H1 (cell line): ENCODE measurements around the gene CNOT2. TPM values are rescaled to one million over a fixed set of nuclear protein-coding genes. Genes with fewer than 3 reads are reported as not detected.

Source experiments
- CTCF ChIA-PET: fragments of 300-600 bp; sonication (Branson Sonifier 250); formaldehyde crosslinking; loops from one replicate; lab custom pipeline; 2021; ENCODE audit not compliant: partially characterized antibody; lab: Charles Lee
- POLR2A ChIA-PET: fragments of 300-600 bp; sonication (Branson Sonifier 250); formaldehyde crosslinking; loops from one replicate; lab custom pipeline; 2021; ENCODE audit warnings: inconsistent platforms; ENCODE audit not compliant: partially characterized antibody; lab: Charles Lee
- DNase-seq, 2 experiments: peaks; one replicate each; pipeline versions ENCODE4 v3.0.0 to v3.0.0-alpha.2; 2010 to 2022; ENCODE audit warnings: low spot score in 2 of 2, low read depth in 1 of 2, mixed read lengths in 1 of 2
- FAIRE-seq: peaks from 2 replicates; lab custom pipeline; 2011; peaks lifted over from hg19 to GRCh38; lab: Jason Lieb, UNC
- H2AFZ ChIP-seq: 2 replicates; pipeline ENCODE4 v1.8.1; 2012; ENCODE audit warnings: low read length, inconsistent platforms
- H2AK5ac ChIP-seq: 2 replicates; pipeline ENCODE4 v1.6.1; 2013; ENCODE audit warnings: low read depth, low read length
- H2BK120ac ChIP-seq: replicated peaks from 2 replicates; pipeline ENCODE3; 2013; ENCODE audit warnings: low read depth, low read length, inconsistent platforms
- H2BK12ac ChIP-seq: 2 replicates; pipeline ENCODE4 v1.6.1; 2013; ENCODE audit warnings: low read depth, low read length
- H2BK15ac ChIP-seq: 2 replicates; pipeline ENCODE4 v1.6.1; 2013; ENCODE audit warnings: low read length
- H2BK20ac ChIP-seq: 2 replicates; pipeline ENCODE4 v1.6.1; 2013; ENCODE audit warnings: low read length
- H2BK5ac ChIP-seq: 2 replicates; pipeline ENCODE4 v1.6.1; 2013; ENCODE audit warnings: low read depth, low read length
- H3K14ac ChIP-seq: 2 replicates; pipeline ENCODE4 v1.6.1; 2013; ENCODE audit warnings: inconsistent platforms; ENCODE audit not compliant: insufficient read length
- H3K18ac ChIP-seq: 2 replicates; pipeline ENCODE4 v1.6.1; 2013; ENCODE audit warnings: low read length; ENCODE audit errors: extremely low read depth
- H3K23ac ChIP-seq: 2 replicates; pipeline ENCODE4 v1.6.1; 2013; ENCODE audit warnings: inconsistent platforms; ENCODE audit not compliant: insufficient read length
- H3K23me2 ChIP-seq: 2 replicates; pipeline ENCODE4 v1.6.1; 2013; ENCODE audit warnings: low read depth, low read length
- H3K27ac ChIP-seq: 2 replicates; pipeline ENCODE4 v1.6.1; 2011; ENCODE audit warnings: low read depth, low read length, inconsistent platforms
- H3K27me3 ChIP-seq, 4 experiments: replicated peaks in 1 of 4; 1 replicate in 1 of 4; 2 replicates in 3 of 4; pipeline versions ENCODE4 v1.6.1 to v1.8.1; 2011 to 2013; ENCODE audit warnings: low read length in 3 of 4, mild to moderate bottlenecking in 3 of 4, inconsistent platforms in 2 of 4, mixed read lengths in 2 of 4, moderate library complexity in 1 of 4; ENCODE audit not compliant: control insufficient read depth in 3 of 4, insufficient read depth in 3 of 4; ENCODE audit errors: extremely low read depth in 1 of 4
- H3K36me3 ChIP-seq, 4 experiments: 2 replicates each; pipeline versions ENCODE4 v1.6.1 to v1.8.1; 2011 to 2013; ENCODE audit warnings: mild to moderate bottlenecking in 4 of 4, low read length in 3 of 4, moderate library complexity in 2 of 4, control low read depth in 1 of 4, inconsistent platforms in 1 of 4; ENCODE audit not compliant: insufficient read depth in 4 of 4, control insufficient read depth in 2 of 4
- H3K4ac ChIP-seq: replicated peaks from 2 replicates; pipeline ENCODE3; 2013; ENCODE audit warnings: low read length, low read depth, mixed read lengths, inconsistent platforms; ENCODE audit not compliant: insufficient read length
- H3K4me1 ChIP-seq, 4 experiments: replicated peaks in 1 of 4; 1 replicate in 1 of 4; 2 replicates in 3 of 4; pipeline versions ENCODE4 v1.6.1 to v1.8.1; 2011 to 2013; ENCODE audit warnings: low read length in 3 of 4, inconsistent platforms in 2 of 4, mixed read lengths in 1 of 4; ENCODE audit not compliant: insufficient read depth in 4 of 4, control insufficient read depth in 3 of 4
- H3K4me2 ChIP-seq, 2 experiments: 2 replicates each; pipeline versions ENCODE4 v1.6.1 to v1.8.1; 2011 to 2013; ENCODE audit warnings: low read depth in 2 of 2, low read length in 2 of 2, control low read depth in 1 of 2, inconsistent platforms in 1 of 2, mild to moderate bottlenecking in 1 of 2; ENCODE audit not compliant: insufficient read depth in 1 of 2
- H3K4me3 ChIP-seq, 4 experiments: fragments of 200-600, 300-600 bp in 1 of 4; sonication (generic), shearing (Covaris generic), sonication (Bioruptor Twin) in 1 of 4; 2 replicates each; pipeline versions ENCODE4 v1.5.1 to v1.8.1; 2011 to 2016; ENCODE audit warnings: low read length in 4 of 4, low read depth in 3 of 4, control low read depth in 2 of 4, inconsistent platforms in 2 of 4, mild to moderate bottlenecking in 2 of 4, mixed read lengths in 1 of 4, moderate library complexity in 1 of 4; ENCODE audit not compliant: insufficient read depth in 2 of 4; ENCODE audit errors: extremely low read depth in 1 of 4
- H3K56ac ChIP-seq: replicated peaks from 2 replicates; pipeline ENCODE3; 2013; ENCODE audit warnings: low read depth, mild to moderate bottlenecking, mixed read lengths, low read length, inconsistent platforms; ENCODE audit not compliant: insufficient read length
- H3K79me1 ChIP-seq: 2 replicates; pipeline ENCODE4 v1.6.1; 2013; ENCODE audit warnings: low read depth, low read length, control low read depth
- H3K79me2 ChIP-seq, 2 experiments: 2 replicates each; pipeline versions ENCODE4 v1.6.1 to v1.8.1; 2012 to 2013; ENCODE audit warnings: low read length in 2 of 2, mild to moderate bottlenecking in 2 of 2, inconsistent platforms in 1 of 2; ENCODE audit not compliant: insufficient read depth in 2 of 2, control insufficient read depth in 1 of 2
- H3K9ac ChIP-seq, 4 experiments: replicated peaks in 1 of 4; 1 replicate in 1 of 4; 2 replicates in 3 of 4; pipeline versions ENCODE4 v1.6.1 to v1.8.1; 2011 to 2013; ENCODE audit warnings: low read depth in 3 of 4, low read length in 3 of 4, control low read depth in 2 of 4, mild to moderate bottlenecking in 2 of 4, moderate library complexity in 2 of 4, inconsistent platforms in 1 of 4; ENCODE audit errors: extremely low read depth in 1 of 4
- H3K9me3 ChIP-seq, 2 experiments: 2 replicates each; pipeline versions ENCODE4 v1.6.1 to v1.8.1; 2012 to 2013; ENCODE audit warnings: mild to moderate bottlenecking in 2 of 2, moderate library complexity in 2 of 2, control low read depth in 1 of 2, inconsistent platforms in 1 of 2, low read depth in 1 of 2, low read length in 1 of 2, mixed read lengths in 1 of 2; ENCODE audit not compliant: insufficient read depth in 2 of 2
- H4K20me1 ChIP-seq, 2 experiments: replicated peaks in 1 of 2; 2 replicates each; pipeline versions ENCODE3 to v1.8.1; 2011 to 2013; ENCODE audit warnings: inconsistent platforms in 2 of 2, low read length in 2 of 2, mild to moderate bottlenecking in 1 of 2; ENCODE audit not compliant: insufficient read depth in 2 of 2, control insufficient read depth in 1 of 2
- H4K5ac ChIP-seq: 2 replicates; pipeline ENCODE4 v1.6.1; 2013; ENCODE audit warnings: low read length, low read depth, mixed read lengths, inconsistent platforms; ENCODE audit not compliant: insufficient read length
- H4K8ac ChIP-seq: 2 replicates; pipeline ENCODE4 v1.8.0; 2013; ENCODE audit warnings: mild to moderate bottlenecking, moderate library complexity, low read length, inconsistent platforms; ENCODE audit not compliant: insufficient read depth; ENCODE audit errors: extremely low read depth
- H4K91ac ChIP-seq: replicated peaks from 2 replicates; pipeline ENCODE3; 2013; ENCODE audit warnings: low read length, mixed read lengths, inconsistent platforms; ENCODE audit not compliant: insufficient read length
- GTF2F1 ChIP-seq: IDR thresholded peaks from 2 replicates; pipeline ENCODE4 v1.6.1; 2012; ENCODE audit warnings: low read depth, low read length, improper control_type of control experiment, borderline replicate concordance
- JUN ChIP-seq: IDR thresholded peaks from 2 replicates; pipeline ENCODE4 v1.6.1; 2011; ENCODE audit warnings: low read depth, mild to moderate bottlenecking, improper control_type of control experiment, low read length
- KDM5A ChIP-seq: fragments of 200-600 bp; IDR thresholded peaks from 2 replicates; pipeline ENCODE4 v1.7.1; 2012; ENCODE audit warnings: mild to moderate bottlenecking, low read length, inconsistent platforms, mixed read lengths
- TBP ChIP-seq: IDR thresholded peaks from 2 replicates; pipeline ENCODE4 v1.6.1; 2011; ENCODE audit warnings: low read depth, low read length, improper control_type of control experiment
- WGBS, 2 experiments: shearing (Covaris generic) in 1 of 2; methylation state at CpG; one replicate each; pipeline versions ENCODE4 v1.1.6 to v1.1.7; 2013 to 2015; ENCODE audit warnings: low lambda C conversion rate in 2 of 2, mixed read lengths in 2 of 2, inconsistent platforms in 1 of 2, low coverage in 1 of 2, missing lambda C conversion rate in 1 of 2; ENCODE audit not compliant: insufficient replicate concordance in 2 of 2, insufficient coverage in 1 of 2, insufficient read length in 1 of 2; ENCODE audit errors: extremely low coverage in 1 of 2, missing lambda C conversion rate in 1 of 2; 5-methylcytosine and 5-hydroxymethylcytosine counted together
- polyA plus RNA-seq, 7 experiments: library from polyadenylated mRNA; depleted of rRNA in 3 of 7; stranded (reverse) in 5 of 7; unstranded in 2 of 7; fragments of >200 nt in 5 of 7; fragments of 200-250 nt in 2 of 7; gene quantifications; 1 replicate in 5 of 7; 2 replicates in 1 of 7; 4 replicates in 1 of 7; pipeline versions ENCODE4 v1.2.1 to v1.2.3, GENCODE V29; 2011 to 2013; ENCODE audit warnings: missing spikeins in 2 of 7, mixed read lengths in 2 of 7
- total RNA-seq: library from RNA; stranded (reverse); fragmentation: NEBNext Ultra II Directional; extraction: Animal tissue kit (Norgen Biotek cat#: 25700); gene quantifications from 2 replicates; pipeline ENCODE4 v1.2.1, GENCODE V29; 2021

CNOT2 gene
- total and polyA plus RNA-seq, 2 of the 8 experiments (the other 6 are each of a cell fraction or from before 2014, with no cell fraction given), result 61.2 to 64.8 TPM

- no peak overlapping the region for H4K8ac ChIP-seq
- H3K79me2 ChIP-seq, result peaks cover 28 to 91% of the 10 kb centered on the region in 2 experiments
- H3K56ac ChIP-seq, result no peak overlapping the region
- no peaks in the 10 kb centered on the region for H3K9me3 ChIP-seq
- H4K20me1 ChIP-seq, result peaks cover 3 to 10% of the 10 kb centered on the region in 2 experiments
- ChIA-PET POLR2A (no interaction called here), CTCF (interaction anchor here (0.7 to 1.2 kb wide), 2 partner anchors 9 to 40 kb away, joined by 3 read pairs; no protein-coding TSS in a partner anchor)
- no peak overlapping the region for H3K9ac ChIP-seq
- WGBS, 2 experiments, result 87% methylated on average over 2 of the region's 2 CpGs; no CpG with 5 or more reads in 1 of the 2 experiments
- no peak overlapping the region for H2AFZ ChIP-seq
- H2AK5ac ChIP-seq, result no peak overlapping the region
- H3K4me2 ChIP-seq, result no peak overlapping the region
- H3K23ac ChIP-seq, result no peak overlapping the region
- H4K91ac ChIP-seq, result no peak overlapping the region
- H3K18ac ChIP-seq, result no peak overlapping the region
- no peak overlapping the region for H4K5ac ChIP-seq
- peaks cover 0 to 3% (median 0%) of the 10 kb centered on the region in 4 experiments; a peak in 1 of 8 replicates for H3K36me3 ChIP-seq
- no peaks in the 10 kb centered on the region for H3K27me3 ChIP-seq
- no peak overlapping the region for H2BK5ac ChIP-seq
- DNase-seq (no peak), FAIRE-seq (no peak)
- no peak overlapping the region for H3K27ac ChIP-seq
- H3K79me1 ChIP-seq, result no peaks in the 10 kb centered on the region; the same call in 1 of the 2 replicates
- no peak overlapping the region for H2BK120ac ChIP-seq
- no peak overlapping the region for H3K4ac ChIP-seq
- no peak overlapping the region for H3K4me3 ChIP-seq
- no peak overlapping the region for H2BK12ac ChIP-seq
- no peak overlapping the region for H2BK20ac ChIP-seq
- no peak overlapping the region for H2BK15ac ChIP-seq
- peaks cover 0 to 11% (median 0%) of the 10 kb centered on the region in 4 experiments; a peak in 1 of 7 replicates for H3K4me1 ChIP-seq
- peaks cover 5% of the 10 kb centered on the region; the same call in 1 of the 2 replicates for H3K23me2 ChIP-seq
- no peak overlapping the region for H3K14ac ChIP-seq
- TF ChIP-seq KDM5A, result no peak
- no peak for TF ChIP-seq GTF2F1
- no peak for TF ChIP-seq TBP
- TF ChIP-seq JUN, result no peak
These were observed 4.5 kb downstream of the CNOT2 start for GRCh38 chr12:70247653-70248199.
